HCT116 (cell line): ENCODE results near the gene LCA5L. TPM values are rescaled to one million over a fixed set of nuclear protein-coding genes. Genes with fewer than 3 reads are reported as not detected.

Experiments used
- ATAC-seq: fragments of 200-7000 bp; cut with Tn5 transposase; 2 replicates; pipeline ENCODE4 v1.9.1; 2020; ENCODE audit warnings: mild to moderate bottlenecking, moderate library complexity
- BruUV-seq: library from RNA; stranded (reverse); fragments of 400-500 nt; replicated peaks from 2 replicates; lab custom pipeline; 2021; lab: Mats Ljungman, UMichigan
- CTCF ChIA-PET: fragments of 300-600 bp; sonication (Branson Sonifier 250); formaldehyde crosslinking; loops from one replicate; lab custom pipeline; 2021; ENCODE audit warnings: antibody characterized with exemption; lab: Charles Lee
- POLR2A ChIA-PET: fragments of 300-600, 350-600 bp; sonication (Branson Sonifier 250); formaldehyde crosslinking; loops from one replicate; lab custom pipeline; 2021; ENCODE audit warnings: antibody characterized with exemption; lab: Charles Lee
- RAD21 ChIA-PET, 2 experiments: fragments of 300-600 bp; sonication (Branson Sonifier 250); formaldehyde crosslinking; loops; one replicate each; lab custom pipeline; 2023; ENCODE audit warnings: low total read pairs in 2 of 2; ENCODE audit not compliant: uncharacterized antibody in 2 of 2, unreplicated experiment in 2 of 2, low non-redundant PET in 1 of 2; lab: Charles Lee
- DNase-seq: peaks from one replicate; pipeline ENCODE4 v3.0.0-alpha.2; 2010; ENCODE audit warnings: low read depth, low spot score
- H2AFZ ChIP-seq: fragments of 200-600 bp; shearing (Covaris generic), sonication (generic); 2 replicates; pipeline ENCODE4 v1.6.1; 2017; ENCODE audit warnings: low read depth, mixed run types, mixed read lengths, antibody characterized with exemption, low read length; ENCODE audit not compliant: poor library complexity, severe bottlenecking
- H3K27ac ChIP-seq: 2 replicates; pipeline ENCODE4 v1.5.1; 2012; ENCODE audit warnings: low read depth, low read length
- H3K27me3 ChIP-seq: fragments of 200-600 bp; sonication (generic); 2 replicates; pipeline ENCODE4 v1.6.1; 2016; ENCODE audit warnings: mixed run types, low read length, mixed read lengths; ENCODE audit not compliant: insufficient read depth
- H3K36me3 ChIP-seq, 2 experiments: fragments of 200-500 bp in 1 of 2; fragments of 200-600 bp in 1 of 2; sonication (Bioruptor generic) in 1 of 2; sonication (generic) in 1 of 2; 2 replicates each; pipeline versions ENCODE4 v1.5.1 to v1.6.1; 2014 to 2016; ENCODE audit warnings: low read length in 2 of 2, inconsistent platforms in 1 of 2, mixed read lengths in 1 of 2, mixed run types in 1 of 2; ENCODE audit not compliant: insufficient read depth in 2 of 2, control insufficient read depth in 1 of 2
- H3K4me1 ChIP-seq, 2 experiments: fragments of 200-600 bp in 1 of 2; sonication (generic) in 1 of 2; 2 replicates each; pipeline versions ENCODE4 v1.5.1 to v1.6.1; 2012 to 2017; ENCODE audit warnings: low read length in 2 of 2, inconsistent platforms in 1 of 2, mild to moderate bottlenecking in 1 of 2, mixed read lengths in 1 of 2, mixed run types in 1 of 2, moderate library complexity in 1 of 2; ENCODE audit not compliant: insufficient read depth in 2 of 2, control insufficient read depth in 1 of 2
- H3K4me2 ChIP-seq: fragments of 200-600 bp; sonication (generic); 2 replicates; pipeline ENCODE4 v1.6.1; 2017; ENCODE audit warnings: mixed run types, low read length, mixed read lengths
- H3K4me3 ChIP-seq, 2 experiments: fragments of 200-600 bp in 1 of 2; sonication (generic) in 1 of 2; replicated peaks in 1 of 2; 2 replicates each; pipeline ENCODE4 v1.5.1; 2011 to 2016; ENCODE audit warnings: low read length in 2 of 2, control low read depth in 1 of 2, low read depth in 1 of 2, mild to moderate bottlenecking in 1 of 2, mixed read lengths in 1 of 2, mixed run types in 1 of 2
- H3K79me2 ChIP-seq: fragments of 200-600 bp; sonication (generic); 2 replicates; pipeline ENCODE4 v1.6.1; 2017; ENCODE audit warnings: mild to moderate bottlenecking, mixed run types, low read length, moderate library complexity, mixed read lengths; ENCODE audit not compliant: insufficient read depth
- H3K9ac ChIP-seq: fragments of 200-600 bp; sonication (generic); 2 replicates; pipeline ENCODE4 v1.6.1; 2016; ENCODE audit warnings: low read length, mixed read lengths
- H3K9me2 ChIP-seq: fragments of 200-600 bp; sonication (generic), shearing (Covaris generic); 2 replicates; pipeline ENCODE4 v1.6.1; 2017; ENCODE audit warnings: mixed run types, mild to moderate bottlenecking, moderate library complexity; ENCODE audit not compliant: insufficient read depth
- H3K9me3 ChIP-seq, 2 experiments: fragments of 200-500 bp in 1 of 2; fragments of 200-600 bp in 1 of 2; sonication (Bioruptor generic) in 1 of 2; sonication (generic) in 1 of 2; 2 replicates each; pipeline ENCODE4 v1.6.1; 2014 to 2017; ENCODE audit warnings: low read length in 2 of 2, mixed read lengths in 2 of 2, inconsistent platforms in 1 of 2, low read depth in 1 of 2, mild to moderate bottlenecking in 1 of 2, mixed run types in 1 of 2, moderate library complexity in 1 of 2; ENCODE audit not compliant: control insufficient read depth in 1 of 2, insufficient read depth in 1 of 2
- H4K20me1 ChIP-seq: fragments of 200-600 bp; sonication (generic), shearing (Covaris generic); 2 replicates; pipeline ENCODE4 v1.6.1; 2017; ENCODE audit warnings: mixed run types, mild to moderate bottlenecking, moderate library complexity; ENCODE audit not compliant: insufficient read depth
- POLR2A ChIP-seq: IDR thresholded peaks from 2 replicates; pipeline ENCODE4 v1.7.0; 2011; ENCODE audit warnings: borderline replicate concordance; ENCODE audit not compliant: insufficient read depth, insufficient read length; ENCODE audit errors: extremely low read depth
- RAD21 ChIP-seq: IDR thresholded peaks from 2 replicates; pipeline ENCODE4 v1.6.1; 2012; ENCODE audit warnings: low read depth, mild to moderate bottlenecking
- ZFX ChIP-seq: fragments of 450-650 bp; IDR thresholded peaks from 2 replicates; pipeline ENCODE4 v1.6.1; 2017
- intact Hi-C: fragments of 100-400 bp; cut with micrococcal nuclease; formaldehyde crosslinking; loops from 2 replicates; pipeline ENCODE4 v1.10.0; 2022
- total RNA-seq: library from RNA; stranded (reverse); gene quantifications from one replicate; pipeline ENCODE4 v1.2.1, GENCODE V29; 2021; ENCODE audit not compliant: unreplicated experiment
- TF ChIP-seq, protein P1 (sequence below): IDR thresholded peaks from 2 replicates; pipeline ENCODE4 v1.6.1; 2012
- TF ChIP-seq, protein P2 (sequence below), 3 experiments: fragments of 200-600 bp in 1 of 3; sonication (generic) in 1 of 3; IDR thresholded peaks in 2 of 3; conservative IDR thresholded peaks in 1 of 3; 2 replicates each; pipeline ENCODE4 v1.5.1; 2012 to 2017; ENCODE audit warnings: low read depth in 2 of 3, low read length in 2 of 3, antibody characterized with exemption in 1 of 3, borderline replicate concordance in 1 of 3, control low read depth in 1 of 3, mild to moderate bottlenecking in 1 of 3, mixed read lengths in 1 of 3, mixed run types in 1 of 3, moderate library complexity in 1 of 3; ENCODE audit not compliant: insufficient read depth in 1 of 3

The LCA5L gene
- total RNA-seq, 1 experiment from 2014 or later, result 1.9 TPM

DNA sequence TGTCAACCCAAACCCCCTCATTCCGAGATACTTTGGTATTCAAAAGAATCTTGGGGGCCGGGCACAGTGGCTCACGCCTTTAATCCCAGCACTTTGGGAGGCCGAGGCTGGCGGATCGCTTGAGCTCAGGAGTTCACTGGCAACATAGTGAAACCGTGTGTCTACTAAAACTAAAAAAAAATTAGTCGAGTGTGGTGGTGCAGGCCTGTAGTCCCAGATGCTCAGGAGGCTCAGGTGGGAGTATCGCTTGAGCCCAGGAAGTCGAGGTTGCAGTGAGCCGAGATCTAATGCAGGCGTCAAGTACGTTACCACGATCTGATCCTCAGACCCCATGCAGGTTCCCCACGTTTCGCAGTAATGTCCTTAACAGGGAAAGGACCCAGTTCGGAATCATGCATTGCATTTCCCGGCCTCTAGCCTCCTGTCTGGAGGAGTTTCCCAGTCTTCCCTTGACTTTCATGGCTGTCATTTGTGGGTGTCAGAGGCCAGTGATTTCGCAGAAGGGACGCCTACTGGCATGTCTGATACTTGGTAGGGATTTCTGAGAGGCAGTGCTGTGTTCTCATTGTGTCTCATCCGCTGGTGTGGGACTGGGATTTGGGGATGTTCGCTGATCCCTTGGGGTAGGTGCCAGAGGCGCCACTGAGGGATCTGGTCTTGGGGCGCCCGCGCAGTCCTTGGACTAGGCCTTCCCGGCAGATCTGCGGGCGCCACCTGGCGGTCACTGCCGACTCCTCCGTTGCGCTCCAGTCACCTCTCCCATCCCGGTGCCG, 57.4 kb downstream of the LCA5L start:
- intact Hi-C loops, result loop anchor here (1.0 to 10.0 kb wide), 3 partner anchors 39 to 1233 kb away; partner anchors contain the start of gene HMGN1
- TSS peak; percentile 29 for BruUV-seq

More for the DNA sequence above, 57.4 kb downstream of the LCA5L start:
- DNase-seq, result peak; percentile 64
- Histone ChIP-seq H3K27me3 (no peaks in the 10 kb centered on the region), H4K20me1 (no peaks in the 10 kb centered on the region), H2AFZ (no peak overlapping the region), H3K4me1 (peaks cover 4 to 9% of the 10 kb centered on the region in 2 experiments; a peak in 2 of 4 replicates), H3K79me2 (peaks cover 15% of the 10 kb centered on the region; the same call in 1 of the 2 replicates), H3K36me3 (peaks cover 4 to 7% of the 10 kb centered on the region in 2 experiments; a peak in 2 of 4 replicates), H3K9ac (peak overlapping the region; percentile 59), H3K4me3 (peak overlapping the region; percentile 49 to 54), H3K9me3 (no peaks in the 10 kb centered on the region), H3K27ac (peak overlapping the region; percentile 64), H3K4me2 (peak overlapping the region; percentile 80), H3K9me2 (no peaks in the 10 kb centered on the region)
- peak; percentile 96 for ATAC-seq
- TF ChIP-seq ZFX (peak; percentile 39; the same call in 1 of the 2 replicates), RAD21 (peak; percentile 84), POLR2A (no peak)
- TF ChIP-seq, protein P1, sequence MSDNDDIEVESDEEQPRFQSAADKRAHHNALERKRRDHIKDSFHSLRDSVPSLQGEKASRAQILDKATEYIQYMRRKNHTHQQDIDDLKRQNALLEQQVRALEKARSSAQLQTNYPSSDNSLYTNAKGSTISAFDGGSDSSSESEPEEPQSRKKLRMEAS, result 0 out of 2 replicates have a peak, but pooled peaks have one; percentile 17
- TF ChIP-seq, protein P2, sequence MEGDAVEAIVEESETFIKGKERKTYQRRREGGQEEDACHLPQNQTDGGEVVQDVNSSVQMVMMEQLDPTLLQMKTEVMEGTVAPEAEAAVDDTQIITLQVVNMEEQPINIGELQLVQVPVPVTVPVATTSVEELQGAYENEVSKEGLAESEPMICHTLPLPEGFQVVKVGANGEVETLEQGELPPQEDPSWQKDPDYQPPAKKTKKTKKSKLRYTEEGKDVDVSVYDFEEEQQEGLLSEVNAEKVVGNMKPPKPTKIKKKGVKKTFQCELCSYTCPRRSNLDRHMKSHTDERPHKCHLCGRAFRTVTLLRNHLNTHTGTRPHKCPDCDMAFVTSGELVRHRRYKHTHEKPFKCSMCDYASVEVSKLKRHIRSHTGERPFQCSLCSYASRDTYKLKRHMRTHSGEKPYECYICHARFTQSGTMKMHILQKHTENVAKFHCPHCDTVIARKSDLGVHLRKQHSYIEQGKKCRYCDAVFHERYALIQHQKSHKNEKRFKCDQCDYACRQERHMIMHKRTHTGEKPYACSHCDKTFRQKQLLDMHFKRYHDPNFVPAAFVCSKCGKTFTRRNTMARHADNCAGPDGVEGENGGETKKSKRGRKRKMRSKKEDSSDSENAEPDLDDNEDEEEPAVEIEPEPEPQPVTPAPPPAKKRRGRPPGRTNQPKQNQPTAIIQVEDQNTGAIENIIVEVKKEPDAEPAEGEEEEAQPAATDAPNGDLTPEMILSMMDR (IDR thresholded peaks at IDR 0.05 in 2 of 3, conservative IDR thresholded peaks at IDR 0.05 in 1 of 3; ENCODE audit: borderline replicate concordance in 1 of 3, insufficient read depth in 1 of 3, low read depth in 2 of 3, low read length in 2 of 3), result peak; percentile 36 to 95 (median 86); a peak in 4 of 6 replicates
- CTCF ChIA-PET, result interaction anchor here (0.6 to 1.1 kb wide), 5 partner anchors 14 to 205 kb away, joined by 3 to 7 read pairs (median 4); partner anchors contain the start of gene PSMG1
- POLR2A ChIA-PET, result interaction anchor here (0.6 to 1.0 kb wide), 3 partner anchors 14 to 208 kb away, joined by 3 to 5 read pairs (median 3); partner anchors contain the start of gene PSMG1
- RAD21 ChIA-PET, result interaction anchor here in 1 of 2 experiments (0.6 kb wide), 1 partner anchor 151 kb away, joined by 4 read pairs; no protein-coding TSS in a partner anchor
